CD4-positive, alpha-beta T cell (primary cell): ENCODE data around the gene FBXO24. TPM values are rescaled to one million over a fixed set of nuclear protein-coding genes. Genes with fewer than 3 reads are reported as not detected.

Experiments used
- ATAC-seq: fragments of 200-7000 bp; cut with Tn5 transposase; one replicate; pipeline ENCODE4 v1.10.0; 2022; ENCODE audit warnings: mild to moderate bottlenecking; ENCODE audit not compliant: poor library complexity
- CTCF ChIA-PET: fragments of 350-600 bp; sonication (Branson Sonifier 250); formaldehyde crosslinking; loops from one replicate; lab custom pipeline; 2021; ENCODE audit warnings: antibody characterized with exemption, inconsistent platforms; lab: Charles Lee
- POLR2A ChIA-PET: fragments of 350-600 bp; sonication (Branson Sonifier 250); formaldehyde crosslinking; loops from one replicate; lab custom pipeline; 2021; ENCODE audit warnings: antibody characterized with exemption, inconsistent platforms; lab: Charles Lee
- DNase-seq, 14 experiments: peaks; one replicate each; pipeline ENCODE4 v3.0.0-alpha.2; 2013 to 2020; ENCODE audit warnings: mixed read lengths in 2 of 14
- H3K27ac ChIP-seq, 2 donors: one replicate each; pipeline versions ENCODE4 v1.5.1 to v1.7.0; 2013; ENCODE audit warnings: low read length in 2 of 2, low read depth in 1 of 2, mild to moderate bottlenecking in 1 of 2
- H3K27me3 ChIP-seq, 2 experiments: 1 replicate in 1 of 2; 2 replicates in 1 of 2; pipeline versions ENCODE4 v1.6.1 to v1.7.0; 2013; ENCODE audit warnings: low read length in 2 of 2, control low read depth in 1 of 2, mild to moderate bottlenecking in 1 of 2, moderate library complexity in 1 of 2; ENCODE audit not compliant: insufficient read depth in 2 of 2, control insufficient read depth in 1 of 2
- H3K36me3 ChIP-seq: one replicate; pipeline ENCODE4 v1.6.1; 2013; ENCODE audit warnings: low read length, control low read depth; ENCODE audit not compliant: insufficient read depth
- H3K4me1 ChIP-seq: one replicate; pipeline ENCODE4 v1.6.1; 2013; ENCODE audit warnings: low read length, control low read depth; ENCODE audit not compliant: insufficient read depth
- H3K4me3 ChIP-seq: one replicate; pipeline ENCODE4 v1.5.1; 2013; ENCODE audit warnings: mild to moderate bottlenecking, low read length, moderate library complexity
- H3K9me3 ChIP-seq, 2 experiments: 1 replicate in 1 of 2; 2 replicates in 1 of 2; pipeline versions ENCODE4 v1.6.1 to v1.7.0; 2013; ENCODE audit warnings: low read length in 2 of 2, mild to moderate bottlenecking in 2 of 2, control low read depth in 1 of 2, moderate library complexity in 1 of 2; ENCODE audit not compliant: control insufficient read depth in 1 of 2, insufficient read depth in 1 of 2
- H3K27ac Mint-ChIP-seq: one replicate; pipeline ENCODE4 v1.8.0; 2020; ENCODE audit warnings: mixed read lengths
- H3K27me3 Mint-ChIP-seq: one replicate; pipeline ENCODE4 v1.8.0; 2021; ENCODE audit warnings: mixed read lengths
- H3K36me3 Mint-ChIP-seq: one replicate; pipeline ENCODE4 v1.8.0; 2021; ENCODE audit warnings: low read depth, mixed read lengths
- H3K4me1 Mint-ChIP-seq: one replicate; pipeline ENCODE4 v1.8.0; 2021; ENCODE audit warnings: low read depth, mixed read lengths
- H3K4me3 Mint-ChIP-seq: one replicate; pipeline ENCODE4 v1.8.0; 2020; ENCODE audit warnings: mild to moderate bottlenecking, mixed read lengths
- H3K9me3 Mint-ChIP-seq: one replicate; pipeline ENCODE4 v1.8.0; 2020; ENCODE audit warnings: mixed read lengths
- CTCF ChIP-seq: fragments of 200-600 bp; IDR thresholded peaks from one replicate; pipeline ENCODE4 v1.8.0; 2022; ENCODE audit warnings: antibody characterized with exemption, mild to moderate bottlenecking
- intact Hi-C, 2 experiments: fragments of 100-400 bp; cut with DNase I in 1 of 2; cut with micrococcal nuclease in 1 of 2; formaldehyde crosslinking; loops; one replicate each; pipeline versions ENCODE4 v1.15.1 to v1.9.0; 2023 to 2025; cut with DNase I, micrococcal nuclease
- total RNA-seq, 174 experiments: library from RNA in 2 of 174; stranded (reverse) in 2 of 174; gene quantifications; one replicate each; pipeline ENCODE4 v1.2.3 and lab custom pipeline; 2021 to 2026

Gene FBXO24
- total RNA-seq, 2 experiments from 2014 or later, result 0.66 to 0.78 TPM

- Histone ChIP-seq H3K36me3 (peaks cover 77% of the 10 kb centered on the region), H3K4me3 (no peak overlapping the region), H3K9me3 (no peaks in the 10 kb centered on the region), H3K27ac (no peak overlapping the region), H3K27me3 (no peaks in the 10 kb centered on the region), H3K4me1 (peaks cover 27% of the 10 kb centered on the region)
- Mint-ChIP-seq H3K36me3 (peaks cover 46% of the 10 kb centered on the region), H3K4me1 (peaks cover 10% of the 10 kb centered on the region), H3K27ac (no peak overlapping the region), H3K9me3 (no peaks in the 10 kb centered on the region), H3K27me3 (no peaks in the 10 kb centered on the region), H3K4me3 (no peak overlapping the region)
- no peak for TF ChIP-seq CTCF
- POLR2A ChIA-PET, result no interaction called here
- CTCF ChIA-PET, result no interaction called here
- DNase-seq (no peak), ATAC-seq (no peak)
- intact Hi-C loops, result no loop called here
Measured at GRCh38 chr7:100575206-100575631, 10.9 kb upstream of the FBXO24 start.

- H3K36me3 Mint-ChIP-seq, result peaks cover 46% of the 10 kb centered on the region
- Histone ChIP-seq H3K36me3 (peaks cover 84% of the 10 kb centered on the region), H3K27ac (no peak overlapping the region), H3K4me3 (no peak overlapping the region), H3K4me1 (peaks cover 27% of the 10 kb centered on the region), H3K9me3 (no peaks in the 10 kb centered on the region), H3K27me3 (no peaks in the 10 kb centered on the region)
- H3K4me3 Mint-ChIP-seq, result no peak overlapping the region
- no peaks in the 10 kb centered on the region for H3K27me3 Mint-ChIP-seq
- ChIA-PET POLR2A (interaction anchor here (3.4 kb wide), 1 partner anchor 11 kb away, joined by 15 read pairs; the partner anchor contains the start of genes FBXO24 and LRCH4), CTCF (no interaction called here)
- peaks cover 10% of the 10 kb centered on the region for H3K4me1 Mint-ChIP-seq
- H3K27ac Mint-ChIP-seq, result no peak overlapping the region
- DNase-seq (no peak), ATAC-seq (no peak)
- H3K9me3 Mint-ChIP-seq, result no peaks in the 10 kb centered on the region
- TF ChIP-seq CTCF, result no peak
- intact Hi-C loops, result no loop called here
Measured at GRCh38 chr7:100575746-100576383, 10.3 kb upstream of the FBXO24 start.

- POLR2A ChIA-PET, result interaction anchor here (3.4 kb wide), 1 partner anchor 10 kb away, joined by 15 read pairs; the partner anchor contains the start of genes FBXO24 and LRCH4
- Histone ChIP-seq H3K36me3 (peaks cover 89% of the 10 kb centered on the region), H3K4me1 (peaks cover 27% of the 10 kb centered on the region), H3K4me3 (no peak overlapping the region), H3K27me3 (no peaks in the 10 kb centered on the region), H3K27ac (no peak overlapping the region), H3K9me3 (no peaks in the 10 kb centered on the region)
- H3K9me3 Mint-ChIP-seq, result no peaks in the 10 kb centered on the region
- peaks cover 45% of the 10 kb centered on the region for H3K36me3 Mint-ChIP-seq
- intact Hi-C loops, result no loop called here
- H3K27ac Mint-ChIP-seq, result no peak overlapping the region
- no peak for TF ChIP-seq CTCF
- CTCF ChIA-PET, result interaction anchor here (1.6 kb wide), 1 partner anchor 129 kb away, joined by 3 read pairs; no protein-coding TSS in a partner anchor
- DNase-seq, result no peak
- H3K4me1 Mint-ChIP-seq, result peaks cover 10% of the 10 kb centered on the region
- H3K4me3 Mint-ChIP-seq, result no peak overlapping the region
- no peaks in the 10 kb centered on the region for H3K27me3 Mint-ChIP-seq
- ATAC-seq, result no peak
Measured at GRCh38 chr7:100576384-100576993, 9.6 kb upstream of the FBXO24 start.
